Activated CD4-positive, alpha-beta T cell treated with anti-CD3 and anti-CD28 coated beads for 4 hours (primary cell): ENCODE results near the gene PRCC.
A peak's percentile ranks its signal among the peaks of the same experiment; 100 is the strongest.
"Not testable (repeated sequence)": the region's sequence is repeated elsewhere in the genome, so short reads cannot be mapped to it uniquely, and the experiment has no call there.

Experiments
- DNase-seq, 2 donors: peaks; one replicate each; pipeline ENCODE4 v3.0.0-alpha.2; 2020

Gene PRCC

GRCh38 chr1:156744786-156745419, 22.4 kb upstream of the PRCC start:
- no peak for DNase-seq

DNA sequence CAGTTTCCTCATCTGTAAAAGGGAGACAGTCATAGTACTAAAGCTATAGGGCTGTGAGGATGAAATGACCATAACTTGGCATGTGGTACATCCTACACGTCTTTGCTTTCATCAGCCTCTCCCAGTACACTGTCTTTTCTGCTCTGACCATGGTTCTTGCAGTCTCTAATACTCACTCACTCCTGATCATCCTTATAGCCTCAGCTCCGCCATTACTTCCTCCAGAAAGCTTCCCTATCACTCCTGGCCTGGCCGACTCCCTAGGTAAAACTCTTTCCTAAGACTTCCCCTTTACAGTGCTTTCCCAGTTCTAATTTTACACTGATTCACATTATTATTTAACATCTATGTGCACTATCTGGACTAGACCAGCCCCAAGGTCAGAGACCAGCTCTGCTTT, 21.5 kb upstream of the PRCC start:
- no peak for DNase-seq

- no peak for DNase-seq
Measured at GRCh38 chr1:156746406-156746727, 21.0 kb upstream of the PRCC start.

DNA sequence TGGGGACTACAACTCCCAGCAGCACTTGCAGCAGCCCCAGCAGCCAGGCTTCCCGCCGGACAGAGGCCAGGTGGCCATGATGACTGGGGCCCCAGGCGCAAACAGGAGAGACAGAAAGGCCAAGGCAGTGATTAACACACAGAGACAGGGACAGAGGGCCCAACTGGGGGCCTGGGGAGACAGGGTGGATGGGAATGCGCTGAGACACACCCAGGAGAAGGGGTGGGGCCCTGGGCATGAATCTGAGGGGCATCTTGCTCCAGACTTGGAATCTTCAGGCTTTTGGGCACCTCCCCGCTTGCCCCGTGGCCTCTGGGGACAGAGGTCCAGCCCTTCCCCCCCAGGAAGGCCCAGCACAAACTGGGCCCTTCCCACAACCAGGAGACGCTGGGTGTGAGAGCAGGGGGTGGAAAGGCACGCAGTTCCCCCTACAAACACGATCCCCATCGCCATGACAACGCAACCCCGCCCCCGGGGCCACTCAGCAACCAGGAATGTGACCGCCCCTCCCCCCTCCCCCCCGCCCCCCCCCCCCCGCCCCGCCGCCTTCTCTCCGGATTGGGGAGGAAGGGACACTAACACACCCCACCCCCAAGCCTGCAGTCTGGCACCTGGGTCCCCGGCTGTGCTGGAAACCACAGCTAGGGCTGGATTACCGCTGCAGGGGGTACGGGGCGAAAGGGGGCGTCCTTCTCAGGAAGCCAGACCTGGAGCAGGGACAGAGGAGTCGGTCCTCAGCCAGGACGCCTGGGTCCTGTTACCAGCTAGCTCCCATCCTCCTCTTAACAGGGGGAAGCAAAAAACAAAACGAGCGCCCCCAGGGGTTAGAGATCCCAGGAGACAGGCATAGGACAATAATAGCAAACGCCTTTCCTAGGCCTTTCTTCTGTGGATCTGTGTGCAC, 20.4 kb upstream of the PRCC start:
- peak; percentile 43 to 58 for DNase-seq

DNA sequence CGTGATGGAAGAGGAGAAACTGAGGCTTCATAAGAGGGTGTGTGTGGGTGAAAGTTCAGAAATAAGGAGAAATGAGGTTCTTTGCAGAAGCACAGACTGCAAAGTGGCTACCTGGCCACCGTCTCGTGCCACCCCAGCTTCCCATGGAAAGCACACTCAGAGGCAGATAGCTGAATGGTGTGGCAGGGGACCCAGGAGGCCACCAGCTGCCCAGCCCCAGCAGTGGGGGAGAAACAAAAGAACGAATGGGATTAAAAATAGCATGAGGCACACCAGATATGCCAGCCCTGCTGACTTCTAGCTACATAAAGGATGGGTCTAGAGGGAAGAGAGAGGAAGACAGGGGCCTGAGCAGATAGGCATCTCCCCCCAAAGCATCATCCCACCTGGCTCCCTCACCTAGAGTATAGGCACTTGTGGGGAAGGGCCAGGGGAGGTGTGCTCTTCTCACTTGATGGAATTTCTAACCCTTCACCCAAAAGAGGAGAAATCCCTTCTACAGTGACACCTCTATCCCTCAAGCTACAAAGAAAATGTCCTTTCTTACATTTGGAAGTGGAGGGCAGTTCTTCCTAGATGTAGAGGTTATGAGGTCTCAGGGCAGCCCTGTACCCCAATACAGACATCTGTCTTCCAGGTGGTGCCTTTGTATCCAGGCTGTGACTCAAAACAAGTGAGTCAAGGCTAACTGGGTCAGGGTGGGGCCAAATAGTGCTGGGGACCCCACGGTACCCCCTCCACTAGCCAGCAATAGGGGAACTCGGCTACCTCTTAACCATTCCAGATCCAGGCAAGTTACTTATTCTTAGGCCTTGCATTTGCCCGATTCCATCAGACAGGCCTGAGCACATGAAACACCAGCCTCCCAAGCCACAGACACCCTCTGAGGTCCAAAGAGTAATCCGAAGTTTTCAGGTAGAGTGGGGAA, 19.3 kb upstream of the PRCC start:
- no peak for DNase-seq

- DNase-seq = no peak
Measured at GRCh38 chr1:156748670-156749418, 18.5 kb upstream of the PRCC start.

- DNase-seq = no peak
Measured at GRCh38 chr1:156749419-156750118, 17.8 kb upstream of the PRCC start.

DNA sequence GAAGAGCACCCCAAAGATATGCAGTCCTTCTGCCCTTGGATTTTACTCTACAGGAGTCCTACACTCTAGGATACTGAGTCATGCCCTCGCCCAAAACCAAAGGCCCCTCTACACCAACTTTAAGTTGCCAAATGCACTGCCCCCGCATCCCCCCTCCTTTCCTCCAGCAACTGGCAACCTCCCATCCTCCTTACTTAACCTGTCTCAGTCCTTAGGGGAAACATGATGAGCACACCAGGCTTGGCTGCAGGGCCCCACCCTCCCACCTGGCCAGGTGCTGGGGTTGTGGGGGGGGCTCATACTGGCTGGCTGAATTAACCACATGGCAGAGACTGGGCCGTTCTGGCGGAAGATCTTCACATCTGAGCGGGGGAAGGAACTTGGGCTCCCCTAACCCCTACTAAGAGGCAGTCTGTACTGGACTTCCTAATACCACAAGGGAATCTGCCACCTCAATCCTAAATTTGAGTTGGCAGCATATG, 17.1 kb upstream of the PRCC start:
- peak; percentile 49 to 61 for DNase-seq

- peak; percentile 38 to 40 for DNase-seq
Measured at GRCh38 chr1:156750711-156751450, 16.5 kb upstream of the PRCC start.

GRCh38 chr1:156751451-156751756, 15.9 kb upstream of the PRCC start, which contains the start of gene HDGF:
TSS of gene HDGF (minus strand) at chr1:156751675. CDS start at chr1:156751429, 246 bp downstream.
- DNase-seq = no peak

DNA sequence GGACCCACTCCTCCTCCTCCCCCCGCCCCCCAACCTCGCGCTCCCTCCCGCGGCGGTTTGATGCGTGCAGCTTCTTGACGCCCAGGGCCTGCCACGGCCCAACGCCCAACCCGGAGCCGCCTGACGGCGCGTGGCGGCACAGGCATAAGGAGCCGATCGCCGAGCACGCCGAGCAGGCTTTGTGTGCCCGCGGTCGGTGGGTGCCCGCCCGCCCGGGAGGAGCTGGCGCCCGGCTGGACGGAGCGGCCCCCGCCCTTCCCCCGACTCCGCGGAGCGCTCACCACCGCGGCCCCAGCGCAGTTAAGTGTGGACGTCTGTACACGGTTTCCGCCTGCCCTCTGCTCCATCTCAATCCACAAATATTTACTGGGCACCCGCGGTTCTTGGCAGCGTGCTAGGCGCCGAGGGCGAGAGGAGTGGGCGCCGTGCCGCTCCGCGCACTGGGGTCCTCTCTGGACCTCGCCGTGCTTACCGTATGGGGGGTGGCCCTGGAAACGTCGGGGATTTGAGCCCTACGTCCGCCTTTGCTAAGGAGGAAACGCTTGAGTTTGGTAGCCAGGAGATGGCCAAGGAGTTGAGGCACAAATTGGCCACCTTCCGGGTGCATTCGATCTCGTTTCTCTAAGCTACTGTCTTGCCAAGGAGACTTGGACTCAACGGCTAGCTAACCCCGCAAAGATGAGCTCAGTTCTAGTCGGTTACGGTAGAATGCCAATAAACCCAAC, 15.4 kb upstream of the PRCC start:
- peak; percentile 97 to 98 for DNase-seq

DNA sequence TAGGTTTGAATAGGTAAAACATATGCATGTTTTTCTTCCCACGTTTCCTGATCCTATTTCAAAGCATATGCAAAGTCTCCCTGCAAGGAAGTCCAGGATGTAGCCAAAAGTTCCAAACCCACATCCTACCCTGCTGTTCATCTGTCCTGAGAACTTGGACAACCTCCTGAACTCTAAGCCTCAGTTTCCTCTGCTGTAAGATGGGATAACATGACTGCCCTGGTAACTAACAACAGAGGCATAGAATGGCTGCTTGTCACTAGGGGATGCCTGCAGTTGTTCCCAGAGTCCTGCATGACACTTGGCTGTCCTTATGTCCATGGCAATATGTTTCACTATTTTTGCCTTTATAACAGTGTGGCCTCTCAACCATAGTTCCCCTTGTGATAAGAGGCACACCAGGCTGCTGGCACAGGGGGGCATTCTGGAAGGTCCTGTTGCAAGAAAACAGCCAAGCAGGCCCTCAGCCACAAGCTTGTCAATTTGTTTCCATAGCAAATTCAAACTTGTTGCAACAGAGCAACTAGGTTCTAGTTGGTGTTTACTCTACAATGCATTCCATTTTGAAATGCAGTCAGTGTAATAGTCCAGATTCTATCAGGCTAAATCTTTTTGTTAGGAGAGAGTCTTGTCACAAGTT, 14.4 kb upstream of the PRCC start:
- DNase-seq = no peak

- no peak for DNase-seq
Measured at GRCh38 chr1:156754219-156754618, 13.1 kb upstream of the PRCC start.

GRCh38 chr1:156755527-156755950, 11.8 kb upstream of the PRCC start:
- no peak for DNase-seq

GRCh38 chr1:156756355-156756754, 11.0 kb upstream of the PRCC start:
- DNase-seq = no peak

GRCh38 chr1:156757572-156758253, 9.6 kb upstream of the PRCC start:
- not testable (repeated sequence) for DNase-seq

DNA sequence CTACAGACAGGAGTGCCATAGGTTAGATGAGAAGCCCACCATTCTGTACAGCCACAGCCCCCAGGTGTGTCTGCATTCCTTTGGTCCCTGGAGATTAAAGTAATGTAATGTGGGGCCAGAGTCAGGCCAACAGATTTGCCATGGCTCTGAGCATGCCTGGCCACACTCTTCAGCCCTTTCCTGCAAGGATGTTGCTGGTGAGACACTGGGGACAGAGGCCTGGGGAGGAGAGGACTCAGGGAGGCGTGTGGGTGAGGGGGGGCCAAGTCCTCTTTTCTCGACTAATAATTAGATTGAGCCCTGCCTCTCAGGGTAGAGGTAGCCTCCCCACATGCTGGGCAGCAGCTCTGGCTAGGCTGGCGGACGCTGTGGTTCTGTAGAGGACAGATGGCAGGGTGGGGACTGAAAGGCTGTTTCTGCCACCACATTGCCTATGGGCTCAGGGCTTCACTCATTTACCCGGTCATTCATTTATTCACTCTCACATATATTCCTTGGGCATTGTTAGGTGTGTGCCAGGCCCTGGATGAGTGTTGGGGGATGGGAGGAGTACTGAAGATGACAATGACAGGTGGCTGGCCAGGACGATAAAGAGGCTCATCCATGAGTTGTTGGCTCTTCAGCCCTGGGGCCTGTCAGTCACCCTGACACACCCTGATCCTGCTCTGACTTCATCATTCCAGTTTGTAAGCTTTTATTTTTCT, 7.1 kb upstream of the PRCC start:
- no peak for DNase-seq

GRCh38 chr1:156760796-156761104, 6.6 kb upstream of the PRCC start:
- DNase-seq = no peak

- DNase-seq = not testable (repeated sequence)
Measured at GRCh38 chr1:156765136-156765535, 2.2 kb upstream of the PRCC start.
